SH-SY5Y (cell line): ENCODE results near the gene PSMA7.

Experiments
- GATA2 ChIP-seq: IDR thresholded peaks from 2 replicates; pipeline ENCODE4 v1.6.1; 2011; ENCODE audit warnings: mild to moderate bottlenecking, low read depth, low read length
- GATA3 ChIP-seq: IDR thresholded peaks from 2 replicates; pipeline ENCODE4 v1.6.1; 2011; ENCODE audit warnings: low read depth, mild to moderate bottlenecking, low read length, moderate library complexity

DNA sequence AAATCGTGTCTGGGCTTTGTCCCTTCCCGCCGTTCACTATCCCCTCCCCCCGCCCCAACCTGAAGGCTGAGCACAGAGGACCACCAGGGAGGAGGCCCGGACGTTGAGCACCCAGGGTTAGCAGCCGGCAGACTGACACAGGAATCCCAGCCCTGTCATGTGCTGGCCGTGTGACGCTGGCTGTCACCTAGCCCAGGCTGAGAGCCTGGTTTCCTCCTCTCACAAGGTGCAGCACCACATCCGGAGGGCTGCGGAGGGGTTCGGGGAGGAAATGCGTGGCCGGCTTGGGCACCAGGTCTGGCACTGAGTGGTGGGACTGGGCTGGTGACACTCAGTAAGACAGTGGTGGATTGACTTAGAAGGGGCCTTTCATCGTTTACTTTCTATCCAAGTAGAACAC lies 25.5 kb downstream of the PSMA7 start:
- no peak for TF ChIP-seq GATA3
- TF ChIP-seq GATA2, result no peak
